NCI-H2196 treated with DMSO at 0.1 percent for 48 hours (cell line): ENCODE data around the gene PPIL6.
"Not testable (repeated sequence)": the region's sequence is repeated elsewhere in the genome, so short reads cannot be mapped to it uniquely, and the experiment has no call there.

Experiments
- DNase-seq: peaks from one replicate; lab custom pipeline; 2025; ENCODE audit not compliant: unreplicated experiment; lab: John Stamatoyannopoulos, UW

Gene PPIL6

DNA sequence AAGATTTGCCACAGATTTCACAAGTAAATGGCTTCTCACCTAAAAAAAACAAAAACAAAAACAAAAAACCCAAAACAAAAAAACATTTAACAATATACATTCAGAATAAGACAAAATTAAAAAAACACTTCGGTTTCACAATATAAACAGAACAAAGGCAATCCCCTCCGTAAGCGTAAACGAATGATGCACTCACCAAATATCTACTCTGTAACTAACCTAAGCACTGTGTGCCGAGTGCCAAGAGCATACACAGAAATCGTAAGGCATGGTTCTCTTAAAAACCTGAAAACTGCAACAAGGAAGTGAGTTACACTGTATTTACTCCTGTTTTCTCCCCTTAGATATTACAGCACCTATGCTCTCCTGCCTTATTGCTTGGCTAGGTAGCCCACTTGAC is 27.3 kb upstream of the PPIL6 start:
- DNase-seq = no peak

DNA sequence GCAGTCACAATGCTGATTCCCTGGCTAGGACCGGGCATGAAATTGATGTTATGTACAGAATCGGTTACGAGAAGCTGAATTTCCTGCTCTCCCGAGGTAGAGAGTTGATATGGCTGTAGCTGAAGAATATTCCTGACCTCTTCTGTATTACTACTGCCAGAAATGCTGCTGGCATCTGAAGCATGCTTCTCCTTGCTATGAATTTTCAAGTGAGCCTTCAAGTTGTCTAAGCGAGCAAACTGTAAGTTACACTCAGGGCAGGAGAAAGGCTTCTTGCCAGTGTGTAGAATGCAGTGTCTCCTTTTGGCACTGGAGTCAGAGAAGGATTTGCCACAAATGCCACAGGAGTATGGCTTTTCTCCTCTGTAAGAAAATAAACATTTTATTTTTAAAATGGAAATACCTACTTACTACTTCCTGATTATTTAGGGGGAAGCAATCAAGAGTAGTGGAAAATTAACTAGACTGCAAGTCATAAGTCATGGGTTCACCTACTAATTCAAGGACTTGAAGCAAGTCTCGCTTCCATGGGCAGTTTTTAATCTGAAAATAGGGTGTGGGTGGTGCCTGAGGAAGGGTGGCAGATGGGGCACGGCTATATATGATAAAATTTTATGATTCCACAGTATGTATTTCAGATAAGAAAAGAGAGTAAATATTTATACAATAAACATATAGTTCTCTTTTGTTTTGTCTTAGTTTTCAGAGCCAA is 25.9 kb upstream of the PPIL6 start:
- DNase-seq = no peak

DNA sequence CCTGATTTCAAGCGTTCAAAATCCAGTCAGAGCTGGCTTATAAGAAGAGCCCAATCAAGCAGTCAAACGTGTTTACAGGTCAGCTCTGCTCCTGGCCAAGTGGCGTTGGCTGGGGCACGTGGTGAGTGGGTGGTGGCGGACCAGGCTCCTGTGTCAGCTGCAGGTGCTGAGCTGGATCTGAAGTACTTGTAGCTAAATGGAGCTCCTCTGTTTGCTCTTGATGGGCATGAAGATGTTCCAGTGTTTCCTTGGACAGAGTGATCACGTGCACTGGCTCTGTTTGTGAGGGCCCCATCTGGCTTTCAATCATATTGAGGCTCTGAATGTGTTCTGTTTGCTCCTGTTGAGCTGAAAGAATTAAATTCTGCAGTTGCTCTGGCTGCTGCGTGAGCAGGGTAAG is 25.3 kb upstream of the PPIL6 start:
- DNase-seq = peak; percentile 94

DNA sequence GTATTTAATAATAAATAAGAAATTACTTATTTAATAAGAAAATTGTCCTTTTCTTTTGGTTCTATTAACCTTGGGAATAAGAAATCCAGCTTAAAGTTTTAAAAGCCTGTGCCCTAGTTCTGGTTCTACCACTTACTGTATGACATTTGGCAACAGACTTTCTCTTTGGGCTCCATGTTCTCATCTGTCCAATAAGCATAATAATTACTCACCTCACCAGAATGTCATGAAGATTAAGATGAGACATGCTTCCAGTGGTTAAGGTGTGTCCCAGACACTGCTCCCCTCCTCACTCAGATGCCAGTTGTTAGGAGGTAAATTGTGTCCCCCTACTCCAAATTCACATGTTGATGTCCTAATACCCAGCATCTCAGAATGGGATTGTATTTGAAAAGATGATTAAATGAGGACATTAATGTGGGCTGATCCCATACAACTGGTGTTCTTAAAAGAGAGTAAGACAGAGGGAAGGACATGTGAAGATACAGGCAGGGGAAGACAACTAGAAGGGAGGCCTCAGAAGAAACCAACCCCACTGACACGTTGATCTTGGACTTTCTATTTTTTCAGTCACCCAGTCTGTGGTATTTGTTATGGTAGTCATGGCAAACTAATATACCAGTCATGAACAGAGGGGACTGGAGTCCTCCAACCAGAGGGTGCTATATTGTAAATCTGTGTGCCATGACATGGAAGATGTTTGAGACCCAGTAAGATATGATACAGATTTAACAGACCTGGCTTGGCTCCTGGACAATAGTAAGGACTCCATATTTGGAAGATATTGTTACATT is 21.5 kb upstream of the PPIL6 start:
- no peak for DNase-seq

DNA sequence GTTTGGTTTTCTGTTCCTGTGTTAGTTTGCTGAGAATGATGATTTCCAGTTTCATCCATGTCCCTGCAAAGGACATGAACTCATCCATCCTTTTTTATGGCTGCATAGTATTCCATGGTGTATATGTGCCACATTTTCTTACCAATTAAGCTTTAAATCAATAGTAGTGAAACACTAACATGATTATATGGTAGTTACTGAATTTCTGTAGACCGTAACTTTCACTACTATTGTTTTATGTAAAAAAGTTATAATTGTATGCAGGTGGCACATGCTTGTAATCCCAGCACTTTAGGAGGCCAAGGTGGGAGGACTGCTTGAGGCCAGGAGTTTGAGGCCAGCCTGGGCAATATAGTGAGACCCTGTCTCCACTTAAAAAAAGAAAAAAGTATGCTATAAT is 20.8 kb upstream of the PPIL6 start:
- not testable (repeated sequence) for DNase-seq

GRCh38 chr6:109460161-109460829 is 19.9 kb upstream of the PPIL6 start:
- no peak for DNase-seq

GRCh38 chr6:109458774-109459531 is 18.5 kb upstream of the PPIL6 start:
- DNase-seq = no peak

- DNase-seq = no peak
These were observed 17.2 kb upstream of the PPIL6 start for GRCh38 chr6:109457562-109457996.

DNA sequence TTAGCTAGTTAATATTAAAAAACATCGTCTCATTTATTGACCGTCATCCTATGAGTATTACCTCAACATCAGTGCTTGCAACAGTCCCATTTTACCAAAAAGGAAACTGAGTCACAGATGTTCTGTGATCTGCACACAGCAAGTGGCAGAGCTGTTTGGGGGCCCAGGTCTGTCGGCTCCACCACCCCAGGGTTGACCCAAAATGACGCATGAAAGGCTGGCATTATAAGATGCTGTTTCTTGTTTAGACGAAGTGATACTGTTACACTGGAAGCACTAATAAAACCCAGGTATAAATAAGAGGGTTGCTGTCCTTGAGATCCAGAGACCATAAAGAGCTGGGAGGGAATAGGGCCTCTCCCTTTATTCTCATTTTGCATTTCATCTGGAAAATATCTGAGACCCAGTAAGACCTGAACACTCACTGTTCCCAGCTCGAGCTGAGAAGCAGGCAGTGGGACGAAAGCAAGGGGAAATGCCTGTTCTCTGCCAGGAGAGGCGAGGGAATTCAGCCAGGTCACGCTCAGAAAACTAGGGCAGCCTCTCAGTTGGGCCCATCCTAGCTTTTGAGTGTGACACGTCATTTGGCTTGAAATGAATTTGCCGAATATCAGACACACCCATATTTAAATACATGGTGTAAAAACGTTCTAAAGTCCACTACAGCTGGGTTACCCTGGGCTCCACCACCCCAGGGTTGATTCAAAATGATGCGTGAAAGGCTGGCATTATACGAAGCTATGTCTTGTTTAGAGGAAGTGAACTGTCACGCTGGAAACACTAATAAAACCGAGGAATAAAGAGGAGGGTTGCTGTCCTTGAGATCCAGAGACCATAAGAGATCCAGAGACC is 16.5 kb upstream of the PPIL6 start:
- DNase-seq = no peak

DNA sequence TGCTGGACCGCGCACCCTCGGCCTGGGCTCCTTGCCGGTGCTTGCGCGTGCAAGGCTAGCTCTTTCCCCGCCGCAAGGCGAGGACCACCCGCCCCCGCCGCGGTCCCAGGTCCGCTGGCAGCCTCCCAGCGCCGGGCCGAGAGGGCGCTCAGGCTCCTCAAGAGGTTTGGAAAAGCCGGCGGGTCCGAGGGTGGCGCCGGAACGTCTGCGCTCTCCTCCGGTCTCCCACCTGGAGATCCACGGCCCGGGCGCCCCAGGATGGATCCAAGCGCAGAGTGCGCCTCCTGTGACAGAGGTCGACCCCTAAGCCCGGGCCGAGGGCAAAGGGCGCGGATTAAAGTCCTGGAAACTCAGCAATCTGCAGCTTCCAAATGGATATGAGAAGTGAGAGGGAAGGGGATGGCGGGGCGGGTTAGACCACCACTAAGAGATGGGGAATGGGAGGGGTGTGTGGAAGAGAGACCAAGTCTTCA is 15.7 kb upstream of the PPIL6 start:
- DNase-seq = no peak

- peak; percentile 52 for DNase-seq
These were observed 15.1 kb upstream of the PPIL6 start, which contains the start of gene MICAL1 for GRCh38 chr6:109455437-109456110. MICAL1 (minus strand) TSS chr6:109455772; CDS start chr6:109454196, 1,576 bp downstream.

DNA sequence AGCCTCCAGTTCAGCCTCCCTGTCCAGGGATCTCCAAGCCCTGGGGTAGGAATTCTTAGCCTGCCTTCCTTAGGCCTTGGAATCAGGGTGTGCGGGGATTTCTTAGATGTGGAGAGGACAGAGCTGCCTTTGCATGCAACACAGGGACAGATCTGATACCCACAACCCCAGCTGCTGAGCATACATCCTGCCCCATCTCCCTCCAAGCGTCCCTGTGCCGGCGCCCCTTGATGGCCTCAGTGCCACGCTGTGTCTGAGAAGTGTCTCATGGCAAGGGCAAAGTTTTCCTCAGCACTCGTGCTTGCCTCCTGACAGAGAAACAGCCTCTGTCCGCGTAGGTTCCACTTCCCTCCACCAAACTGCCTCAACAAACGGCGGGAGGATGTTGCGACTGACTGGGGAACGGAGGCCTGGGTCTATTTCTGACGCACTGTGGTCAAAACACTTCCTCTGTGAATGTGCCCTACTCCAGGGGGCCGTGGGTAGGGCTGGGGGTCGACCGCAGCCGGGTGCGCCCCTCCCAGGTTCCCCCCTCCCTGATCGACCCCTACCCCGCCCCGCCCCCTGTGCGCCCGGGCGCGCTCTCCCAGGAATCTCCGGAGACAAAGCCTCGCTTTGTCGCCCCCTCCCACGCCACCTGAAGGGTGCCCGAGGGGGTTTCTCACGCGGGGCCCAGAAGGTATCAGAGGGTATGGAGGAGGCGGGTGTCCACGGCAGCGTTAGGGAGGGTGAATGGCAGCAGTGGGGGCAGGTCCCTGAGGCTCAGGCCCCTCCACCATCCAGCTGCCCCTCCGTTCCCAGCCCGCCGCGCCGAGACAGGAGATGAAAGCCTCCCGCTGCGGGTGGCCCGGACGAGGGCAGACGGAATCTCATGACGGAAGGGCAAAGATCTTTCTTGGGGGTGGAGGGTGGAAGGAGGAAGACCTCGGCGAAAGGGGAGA is 14.3 kb upstream of the PPIL6 start:
- DNase-seq = no peak

DNA sequence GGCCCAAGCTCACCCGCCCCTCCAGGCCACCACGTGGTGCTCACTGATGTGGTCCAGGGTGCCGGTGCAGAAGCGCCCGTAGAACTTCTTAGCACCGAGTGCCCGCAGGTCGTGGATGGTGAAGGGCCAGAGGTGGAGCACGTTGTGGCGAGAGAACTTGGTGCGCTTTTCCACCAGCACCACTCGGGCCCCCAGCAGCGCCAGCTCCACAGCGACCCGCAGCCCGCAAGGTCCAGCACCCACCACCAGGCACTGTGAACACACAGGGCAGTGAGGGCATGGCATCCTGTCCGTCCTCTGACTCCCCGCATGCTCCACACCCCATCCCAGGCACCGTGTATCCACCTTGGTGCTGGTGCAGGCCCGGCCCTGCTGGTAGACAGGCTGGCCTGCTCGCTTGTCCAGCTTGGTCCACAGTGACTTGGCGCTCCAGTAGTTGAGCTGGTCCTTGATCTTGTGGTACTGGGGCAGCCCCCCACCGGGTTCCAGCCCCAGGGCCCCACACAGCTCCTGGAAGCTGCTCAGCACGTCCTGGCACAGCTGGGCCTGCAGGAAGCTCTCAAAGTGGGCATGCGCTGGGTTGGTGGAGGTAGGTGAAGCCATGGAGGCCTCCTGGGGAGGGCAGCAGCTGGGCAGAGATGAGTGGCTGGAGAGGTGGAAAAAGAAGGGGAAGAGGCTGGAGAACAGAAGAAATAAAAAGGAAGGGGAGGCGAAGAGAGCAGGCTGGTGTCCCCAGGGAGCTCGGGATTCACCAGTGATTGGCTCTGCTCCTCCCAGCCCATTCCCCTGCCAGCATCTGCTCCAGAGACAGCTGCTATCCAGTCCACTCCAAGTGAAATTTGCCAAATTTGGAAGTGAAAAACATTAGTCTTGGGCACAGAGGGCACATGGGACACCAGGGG is 13.4 kb upstream of the PPIL6 start:
- no peak for DNase-seq

DNA sequence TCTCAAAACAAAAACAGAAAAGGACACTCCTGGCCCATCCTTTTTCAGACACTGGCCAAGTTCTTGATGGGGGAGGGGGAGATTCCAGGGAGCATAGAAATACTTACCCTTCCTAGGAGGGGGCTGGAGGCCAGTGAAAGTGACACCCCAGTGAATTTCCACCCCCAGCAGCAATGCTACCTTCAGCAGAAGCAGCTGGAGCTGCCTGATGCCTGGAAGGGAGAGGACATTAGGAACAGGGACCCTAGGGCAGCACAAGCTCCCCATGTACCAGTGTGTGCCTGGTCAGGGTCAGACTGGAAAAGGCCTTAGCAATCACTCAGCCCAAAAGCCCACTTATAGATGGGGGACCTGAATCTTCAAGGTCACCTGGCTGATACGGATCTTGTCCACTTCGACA is 12.7 kb upstream of the PPIL6 start:
- no peak for DNase-seq

GRCh38 chr6:109452181-109452580 is 11.8 kb upstream of the PPIL6 start:
- no peak for DNase-seq

GRCh38 chr6:109451376-109451775 is 10.9 kb upstream of the PPIL6 start:
- no peak for DNase-seq

- DNase-seq = no peak
These were observed 10.4 kb upstream of the PPIL6 start for GRCh38 chr6:109450801-109451200.
